ENCODE measurements around the gene THEM4.

Gene THEM4

DNA sequence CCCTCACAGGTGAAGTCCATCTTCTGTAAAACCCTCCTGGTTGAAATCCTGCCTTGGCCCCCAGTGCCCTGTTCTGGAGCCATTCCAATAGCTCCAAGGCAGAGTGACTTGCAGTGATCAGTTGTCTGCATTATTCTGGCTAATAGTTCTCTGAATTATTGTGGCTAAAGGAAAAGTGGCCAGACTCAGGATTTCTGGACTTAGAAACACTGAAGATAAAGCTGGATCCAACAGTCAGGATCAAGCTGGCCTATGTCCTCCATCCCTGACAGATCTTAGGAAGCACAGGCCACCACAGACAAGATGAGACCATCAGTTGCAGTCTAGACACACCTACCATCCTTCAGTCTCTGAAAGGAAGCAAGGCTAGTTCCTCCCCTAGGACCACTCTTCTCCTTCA is 68.9 kb downstream of the THEM4 start:
- POLR2A ChIA-PET, result no interaction called here
- CTCF ChIA-PET, result interaction anchor here (1.4 kb wide), 1 partner anchor 18 kb away, joined by 6 read pairs; no protein-coding TSS in a partner anchor
- TF ChIP-seq, protein P1, sequence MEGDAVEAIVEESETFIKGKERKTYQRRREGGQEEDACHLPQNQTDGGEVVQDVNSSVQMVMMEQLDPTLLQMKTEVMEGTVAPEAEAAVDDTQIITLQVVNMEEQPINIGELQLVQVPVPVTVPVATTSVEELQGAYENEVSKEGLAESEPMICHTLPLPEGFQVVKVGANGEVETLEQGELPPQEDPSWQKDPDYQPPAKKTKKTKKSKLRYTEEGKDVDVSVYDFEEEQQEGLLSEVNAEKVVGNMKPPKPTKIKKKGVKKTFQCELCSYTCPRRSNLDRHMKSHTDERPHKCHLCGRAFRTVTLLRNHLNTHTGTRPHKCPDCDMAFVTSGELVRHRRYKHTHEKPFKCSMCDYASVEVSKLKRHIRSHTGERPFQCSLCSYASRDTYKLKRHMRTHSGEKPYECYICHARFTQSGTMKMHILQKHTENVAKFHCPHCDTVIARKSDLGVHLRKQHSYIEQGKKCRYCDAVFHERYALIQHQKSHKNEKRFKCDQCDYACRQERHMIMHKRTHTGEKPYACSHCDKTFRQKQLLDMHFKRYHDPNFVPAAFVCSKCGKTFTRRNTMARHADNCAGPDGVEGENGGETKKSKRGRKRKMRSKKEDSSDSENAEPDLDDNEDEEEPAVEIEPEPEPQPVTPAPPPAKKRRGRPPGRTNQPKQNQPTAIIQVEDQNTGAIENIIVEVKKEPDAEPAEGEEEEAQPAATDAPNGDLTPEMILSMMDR (IDR thresholded peaks at IDR 0.05; ENCODE audit: control extremely low read depth, extremely low read depth, low read depth, missing control alignments), result no peak
- no peak for DNase-seq (ENCODE audit: extremely low spot score)

DNA sequence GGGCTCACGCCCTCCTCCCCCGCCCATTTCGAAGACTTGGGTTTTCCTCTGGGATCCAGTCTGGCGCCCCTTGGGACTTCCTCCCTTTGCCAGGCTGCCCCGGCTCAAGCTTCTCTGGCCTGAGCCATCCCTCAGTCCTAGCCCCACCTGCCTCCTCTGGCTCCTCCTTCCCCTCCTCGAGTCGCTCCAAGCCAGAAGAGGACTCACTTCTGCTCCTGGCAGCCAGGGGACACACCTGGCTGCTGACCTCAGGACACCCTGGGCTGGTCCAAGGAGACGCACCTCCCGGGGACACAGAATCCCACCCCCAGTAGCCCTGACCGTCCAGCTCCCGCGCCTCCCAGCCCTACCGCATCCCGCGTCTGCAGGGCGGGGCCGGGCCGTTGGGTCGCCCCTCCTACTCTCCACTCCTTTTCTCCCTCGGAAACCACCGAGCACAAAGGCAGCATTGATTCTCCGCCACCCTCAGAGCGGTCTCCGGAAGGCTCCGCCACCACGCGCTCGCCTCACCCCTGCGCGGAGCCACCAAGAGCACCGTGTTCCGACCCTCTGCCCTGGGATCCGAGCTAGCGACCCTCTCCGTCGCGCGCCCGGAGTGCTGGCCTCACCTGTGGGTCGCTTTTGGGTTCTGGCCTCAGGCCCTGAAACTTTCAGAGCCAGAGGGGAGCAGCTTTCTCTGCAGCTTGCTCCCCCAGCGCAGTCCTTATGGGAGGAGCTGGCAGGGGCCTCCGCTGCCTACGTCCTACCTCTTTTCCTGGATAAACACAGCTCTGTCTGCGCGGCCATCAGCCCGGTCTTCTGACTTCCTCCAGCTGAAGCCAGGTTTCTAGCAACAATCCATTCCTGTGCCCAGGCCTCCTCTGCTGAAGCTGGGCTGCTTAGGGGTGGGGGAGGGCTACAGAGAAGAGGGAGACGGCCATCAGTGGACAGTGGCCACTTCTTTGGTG is 69.6 kb downstream of the THEM4 start, which contains the start of gene C2CD4D:
Gene C2CD4D (minus strand): TSS at position 364 of the 947 bp plus-strand sequence. CDS start 831 bp downstream, outside the sequence.
- TF ChIP-seq, protein P1 (IDR thresholded peaks at IDR 0.05; ENCODE audit: control extremely low read depth, extremely low read depth, low read depth, missing control alignments), result no peak
- DNase-seq (ENCODE audit: extremely low spot score), result peak; percentile 84
- ChIA-PET CTCF (interaction anchor here (1.1 to 1.4 kb wide), 2 partner anchors 19 to 105 kb away, joined by 3 to 6 read pairs; no protein-coding TSS in a partner anchor), POLR2A (no interaction called here)

DNA sequence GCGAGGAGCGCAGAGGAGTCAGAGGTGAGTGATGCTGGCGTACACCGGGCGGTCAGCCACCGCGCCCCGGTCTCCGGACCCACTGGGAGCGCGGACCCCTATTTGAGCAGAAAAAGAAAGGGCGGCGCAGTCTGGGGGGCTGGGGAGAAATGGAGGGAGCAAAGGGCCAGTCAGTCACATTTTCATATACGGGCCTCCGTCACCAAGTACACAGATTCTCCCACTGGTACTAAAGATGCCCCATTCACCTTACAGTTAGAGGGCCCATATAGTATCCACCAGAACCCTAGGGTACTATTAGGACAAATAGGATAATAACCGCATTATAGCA is 70.3 kb downstream of the THEM4 start:
- CTCF ChIA-PET, result interaction anchor here (1.1 to 1.4 kb wide), 2 partner anchors 20 to 104 kb away, joined by 3 to 6 read pairs; no protein-coding TSS in a partner anchor
- POLR2A ChIA-PET, result no interaction called here
- TF ChIP-seq, protein P1 (IDR thresholded peaks at IDR 0.05; ENCODE audit: control extremely low read depth, extremely low read depth, low read depth, missing control alignments), result no peak
- no peak for DNase-seq (ENCODE audit: extremely low spot score)

DNA sequence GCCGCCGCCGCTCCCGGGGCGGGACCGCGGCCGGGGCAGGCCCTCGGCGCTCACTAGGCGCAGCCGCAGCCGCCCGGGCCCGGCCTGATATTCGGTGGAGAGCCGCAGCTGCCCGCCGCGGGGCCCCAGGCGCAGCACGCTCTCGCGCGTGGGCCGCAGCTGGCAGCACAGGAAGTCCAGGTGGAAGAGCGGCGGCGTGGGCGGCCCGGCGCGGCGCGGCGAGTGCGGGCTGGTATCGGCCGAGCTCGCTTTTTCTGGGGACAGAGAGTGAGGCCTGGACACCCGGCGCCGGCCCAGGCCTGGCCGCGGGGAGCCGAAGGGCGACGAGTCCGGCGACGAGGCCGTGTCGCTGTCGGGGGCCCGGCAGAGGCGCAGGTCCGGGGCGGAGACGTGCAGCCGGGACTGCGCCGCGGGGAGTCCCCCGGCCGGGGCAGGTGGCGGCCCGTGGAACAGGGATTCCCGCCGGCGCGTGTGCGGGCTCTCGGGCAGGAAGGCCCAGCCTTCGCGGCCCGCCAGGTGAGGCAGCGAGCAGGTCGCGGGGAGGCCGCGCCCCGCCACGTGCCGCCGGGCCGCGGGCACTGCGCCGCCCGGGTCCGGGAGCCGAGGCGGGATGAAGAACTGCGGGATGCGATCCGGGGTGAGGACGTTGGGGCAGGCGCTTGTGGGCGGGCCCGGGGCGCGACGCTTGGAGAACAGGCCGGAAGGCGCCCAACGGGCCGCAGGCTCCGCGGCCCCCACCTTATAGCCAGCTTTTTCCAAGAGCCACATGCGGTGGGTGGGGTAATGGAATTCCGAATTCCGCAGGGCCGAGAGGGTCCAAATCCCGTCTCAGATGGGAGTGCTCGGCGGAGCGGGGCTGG is 70.9 kb downstream of the THEM4 start:
- TF ChIP-seq, protein P1 (IDR thresholded peaks at IDR 0.05; ENCODE audit: control extremely low read depth, extremely low read depth, low read depth, missing control alignments), result no peak
- DNase-seq (ENCODE audit: extremely low spot score), result peak; percentile 73
- CTCF ChIA-PET, result interaction anchor here (0.9 to 2.8 kb wide), 5 partner anchors 17 to 245 kb away, joined by 3 to 15 read pairs (median 3); no protein-coding TSS in a partner anchor
- POLR2A ChIA-PET, result no interaction called here

DNA sequence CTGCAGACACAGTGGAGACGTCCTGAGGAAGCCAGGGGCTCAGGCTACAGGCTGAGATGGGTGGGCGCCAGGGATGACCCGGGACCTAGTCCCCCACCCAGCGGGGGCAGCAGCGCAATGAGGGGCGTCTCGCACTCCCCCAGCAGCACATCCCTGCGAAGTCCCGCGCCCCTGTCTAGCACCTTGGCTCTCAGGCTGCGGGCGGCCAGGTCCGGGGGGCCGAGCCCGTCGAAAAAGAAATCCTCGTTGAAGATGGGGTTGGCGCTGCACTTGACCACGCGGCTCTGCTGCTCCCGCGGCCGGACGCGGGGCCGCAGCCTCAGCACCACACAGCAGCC is 71.5 kb downstream of the THEM4 start:
- ChIA-PET POLR2A (no interaction called here), CTCF (interaction anchor here (0.9 to 2.8 kb wide), 4 partner anchors 17 to 245 kb away, joined by 3 to 15 read pairs (median 8); no protein-coding TSS in a partner anchor)
- TF ChIP-seq, protein P1 (IDR thresholded peaks at IDR 0.05; ENCODE audit: control extremely low read depth, extremely low read depth, low read depth, missing control alignments), result no peak
- no peak for DNase-seq (ENCODE audit: extremely low spot score)

DNA sequence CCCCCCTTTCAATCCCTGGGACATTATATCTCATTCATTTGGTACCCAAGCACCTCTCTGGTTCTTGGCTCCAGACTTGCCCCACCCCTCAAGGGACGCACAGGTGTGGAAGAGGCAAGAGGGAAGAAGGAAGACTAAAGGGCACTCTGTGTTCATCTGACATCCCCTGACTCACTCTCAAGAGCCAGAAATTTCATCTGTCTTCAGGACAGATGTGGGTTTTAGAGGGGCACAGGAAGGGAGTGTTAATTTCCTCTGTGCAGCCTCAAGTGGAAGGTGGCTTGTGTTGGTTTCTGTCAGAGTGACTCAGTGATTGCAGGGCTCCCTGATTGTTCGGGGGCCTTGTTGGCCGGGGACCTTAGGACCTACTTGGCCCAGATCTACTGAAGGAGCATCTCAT is 72.1 kb downstream of the THEM4 start:
- no peak for DNase-seq (ENCODE audit: extremely low spot score)
- CTCF ChIA-PET, result interaction anchor here (0.7 to 2.8 kb wide), 19 partner anchors 9 to 737 kb away, joined by 3 to 15 read pairs (median 4); no protein-coding TSS in a partner anchor
- POLR2A ChIA-PET, result no interaction called here
- TF ChIP-seq, protein P1 (IDR thresholded peaks at IDR 0.05; ENCODE audit: control extremely low read depth, extremely low read depth, low read depth, missing control alignments), result no peak

Data from GM10248 (cell line).